ENCODE measurements around the gene ACCS.

DNA sequence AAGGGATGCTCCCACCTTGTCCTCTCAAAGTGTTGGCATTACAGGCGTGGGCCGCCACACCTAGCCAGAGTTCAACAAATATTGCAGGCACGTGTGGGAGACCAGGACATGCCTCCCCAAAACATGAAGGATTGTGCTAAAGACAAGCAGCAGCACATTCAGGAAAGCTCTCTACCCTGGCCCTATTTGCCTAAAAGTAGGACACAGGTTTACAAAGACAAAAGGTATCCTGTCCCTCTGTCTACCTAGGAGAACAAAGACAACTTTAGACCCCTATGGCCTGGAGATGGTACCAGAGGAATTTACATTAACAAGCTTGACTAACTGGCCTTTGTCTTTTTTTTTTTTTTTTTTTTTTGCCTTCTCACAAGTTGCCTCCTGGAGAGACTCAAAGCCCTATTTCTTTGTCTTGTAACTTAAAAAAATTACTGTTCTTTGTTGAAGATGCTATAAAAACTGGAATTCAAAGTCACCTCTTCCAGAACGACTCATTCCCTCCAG, 859 bp upstream of the ACCS start:
- no peak for TF ChIP-seq YY1 (IDR thresholded peaks at IDR 0.05; ENCODE audit: insufficient read depth, insufficient read length)
- TF ChIP-seq ZNF274 (IDR thresholded peaks at IDR 0.05; ENCODE audit: low read depth, low read length): no peak
- TF ChIP-seq SUZ12 (IDR thresholded peaks at IDR 0.05; ENCODE audit: extremely low read depth, insufficient read depth, insufficient read length): no peak

All from NT2/D1 (cell line).